GM18505 (cell line): ENCODE data around the gene FOXB1.

ENCODE experiments used
- ATAC-seq: cut with Tn5 transposase; IDR thresholded peaks from one replicate; pipeline ENCODE4 v1.9.1; 2021; ENCODE audit not compliant: unreplicated experiment
- POLR2A ChIP-seq: IDR thresholded peaks from 4 replicates; pipeline ENCODE4 v1.6.1; 2011; ENCODE audit warnings: borderline replicate concordance; ENCODE audit not compliant: insufficient read depth, insufficient read length; ENCODE audit errors: extremely low read depth

FOXB1 gene

DNA sequence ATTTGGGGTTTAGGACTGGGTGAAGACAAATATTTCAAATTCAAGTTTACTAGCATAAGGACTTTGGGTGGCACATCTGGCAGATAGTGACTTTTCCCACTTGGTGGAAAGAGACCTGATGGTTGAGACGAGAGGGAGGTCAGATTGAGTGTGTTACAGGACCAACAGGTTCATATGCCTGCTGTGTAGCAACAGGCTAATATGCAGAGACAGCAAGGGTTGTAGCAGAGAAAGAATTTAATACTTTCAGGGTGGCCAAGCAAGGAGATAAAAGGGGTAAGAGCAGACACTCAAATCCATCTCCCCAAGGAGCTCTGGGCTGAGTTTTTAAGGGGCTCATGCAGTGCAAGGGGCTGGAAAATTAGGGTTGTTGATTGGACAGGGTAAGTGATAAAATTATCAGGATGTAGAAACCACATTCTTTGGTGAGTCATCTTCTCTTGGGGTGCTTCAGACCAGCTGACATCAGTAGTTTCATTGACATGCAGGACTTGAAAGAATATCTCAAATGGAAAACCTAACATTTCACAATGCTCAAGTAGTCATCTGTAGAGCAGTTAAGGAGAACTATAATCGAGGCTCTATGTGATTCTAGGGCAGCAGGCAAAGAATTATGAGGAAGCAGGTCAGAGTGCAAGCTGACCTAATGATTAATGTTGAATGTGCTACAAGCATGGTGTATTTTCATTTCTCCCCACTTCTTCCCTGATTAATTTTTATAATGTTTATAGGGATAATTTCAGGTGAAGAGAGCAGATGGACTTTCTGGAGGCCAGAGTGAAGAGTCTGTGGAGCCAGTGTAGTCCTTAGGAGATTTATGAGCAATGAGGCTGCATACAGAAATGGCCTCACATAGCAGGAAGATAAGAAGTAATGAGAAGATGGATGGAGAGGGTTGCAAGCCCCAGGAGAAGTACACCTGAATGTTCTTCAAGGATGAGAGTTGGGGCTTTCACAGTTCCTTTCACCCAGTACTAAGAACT is 13.7 kb downstream of the FOXB1 start:
- no peak for ATAC-seq
- no peak for TF ChIP-seq POLR2A

DNA sequence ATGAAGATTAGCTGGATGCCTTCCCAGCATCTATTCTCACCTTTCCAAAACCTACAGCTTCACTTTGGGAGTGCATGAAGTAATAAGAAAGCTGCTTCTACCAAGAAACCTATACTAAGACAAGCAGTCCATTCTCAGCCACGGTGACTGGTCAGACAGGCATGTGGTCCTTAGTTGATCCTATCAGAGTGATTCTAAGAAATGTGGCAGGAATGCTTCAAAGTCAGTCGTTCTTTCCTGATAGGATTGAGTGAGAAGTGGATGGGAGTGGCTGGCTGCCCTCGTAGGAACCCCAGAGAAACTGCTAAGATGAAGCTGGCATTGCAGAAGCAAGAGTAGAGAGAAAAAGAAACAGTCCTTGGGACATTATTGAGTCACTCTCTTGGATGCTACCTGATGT is 16.6 kb downstream of the FOXB1 start:
- no peak for TF ChIP-seq POLR2A
- no peak for ATAC-seq

DNA sequence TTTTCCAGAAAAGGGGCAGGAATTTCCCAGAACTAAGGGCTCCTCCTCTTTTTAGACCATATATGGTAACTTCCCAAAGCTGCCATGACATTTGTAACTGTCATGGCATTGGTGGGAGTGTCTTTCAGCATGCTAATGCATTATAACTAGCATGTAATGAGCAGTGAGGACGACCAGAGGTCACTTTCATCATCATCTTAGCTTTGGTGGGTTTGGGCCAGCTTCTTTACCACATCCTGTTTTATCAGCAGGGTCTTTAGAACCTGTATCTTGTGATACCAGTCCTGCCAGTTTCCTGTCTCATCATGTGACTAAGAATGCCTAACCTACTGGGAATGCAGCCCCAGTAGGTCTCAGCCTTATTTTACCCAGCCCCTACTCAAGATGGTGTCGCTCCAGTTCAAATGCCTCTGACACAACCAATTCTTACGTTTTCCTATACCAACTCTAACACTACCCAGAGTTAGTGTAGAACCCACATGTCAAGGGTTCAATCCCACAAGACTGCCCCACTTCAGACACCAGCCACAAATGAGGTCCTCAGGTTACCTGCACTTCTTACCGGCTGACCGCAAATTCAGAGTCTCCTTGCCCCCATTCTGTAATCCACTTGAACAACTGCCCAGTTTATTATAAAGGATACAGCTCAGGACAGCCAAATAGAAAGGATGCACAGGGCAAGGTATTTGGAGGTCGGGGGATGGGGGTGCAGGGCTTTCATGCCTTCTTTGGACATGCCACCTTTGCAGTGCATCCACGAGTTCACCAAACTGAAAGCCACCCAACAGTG is 17.7 kb downstream of the FOXB1 start:
- no peak for ATAC-seq
- no peak for TF ChIP-seq POLR2A

DNA sequence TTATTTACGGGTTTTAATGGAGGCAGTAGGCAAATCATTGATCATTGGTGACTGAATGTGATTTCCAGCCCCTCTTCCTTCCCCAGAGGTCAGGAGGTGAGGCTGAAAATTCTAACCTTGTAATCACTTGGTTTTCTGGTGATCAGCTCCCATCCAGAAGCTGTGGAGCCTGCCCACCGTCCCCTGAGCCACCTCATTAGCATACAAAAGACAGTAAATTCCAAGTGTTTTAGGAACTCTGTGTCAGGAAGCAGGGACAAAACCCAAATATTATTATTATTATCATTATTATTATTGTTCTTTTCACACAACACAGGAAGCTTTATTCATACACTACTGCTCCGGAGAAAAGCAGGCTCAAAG is 18.2 kb downstream of the FOXB1 start:
- no peak for ATAC-seq
- TF ChIP-seq POLR2A: no peak

DNA sequence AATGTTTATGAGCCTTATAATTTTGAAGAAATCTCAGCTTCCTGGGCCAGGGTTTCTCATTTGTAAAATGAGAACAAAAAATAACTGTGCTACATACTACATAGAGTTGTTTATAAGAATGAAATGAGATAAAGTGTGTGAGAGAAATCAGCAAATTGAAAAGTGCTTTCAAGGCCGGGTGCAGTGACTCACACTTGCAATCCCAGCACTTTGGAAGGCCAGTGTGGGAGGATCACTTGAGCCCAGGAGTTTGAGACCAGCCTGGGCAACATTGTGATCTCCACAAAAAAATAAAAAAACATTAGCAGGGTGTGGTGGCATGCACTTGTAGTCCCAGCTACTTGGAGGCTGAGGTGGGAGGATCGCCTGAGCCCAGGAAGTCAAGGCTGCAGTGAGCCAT is 22.4 kb downstream of the FOXB1 start:
- no peak for TF ChIP-seq POLR2A
- ATAC-seq: no peak

DNA sequence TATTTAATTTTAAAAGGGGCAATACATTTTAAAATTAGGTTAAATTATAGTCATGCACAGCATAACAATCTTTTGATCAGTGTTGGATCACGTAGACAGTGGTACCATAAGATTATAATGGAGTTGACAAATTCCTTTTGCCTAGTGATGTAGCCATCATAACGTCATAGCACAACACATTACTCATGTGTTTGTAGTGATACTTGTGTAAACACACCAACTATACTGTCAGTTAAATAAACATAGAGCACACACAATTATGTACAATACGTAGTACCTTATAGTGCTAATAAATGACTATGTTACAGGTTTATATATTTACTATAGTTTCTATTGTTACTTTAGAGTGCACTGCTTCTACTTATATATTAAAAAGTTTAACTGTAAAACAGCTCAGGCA is 31.2 kb downstream of the FOXB1 start:
- no peak for TF ChIP-seq POLR2A
- ATAC-seq: no peak

DNA sequence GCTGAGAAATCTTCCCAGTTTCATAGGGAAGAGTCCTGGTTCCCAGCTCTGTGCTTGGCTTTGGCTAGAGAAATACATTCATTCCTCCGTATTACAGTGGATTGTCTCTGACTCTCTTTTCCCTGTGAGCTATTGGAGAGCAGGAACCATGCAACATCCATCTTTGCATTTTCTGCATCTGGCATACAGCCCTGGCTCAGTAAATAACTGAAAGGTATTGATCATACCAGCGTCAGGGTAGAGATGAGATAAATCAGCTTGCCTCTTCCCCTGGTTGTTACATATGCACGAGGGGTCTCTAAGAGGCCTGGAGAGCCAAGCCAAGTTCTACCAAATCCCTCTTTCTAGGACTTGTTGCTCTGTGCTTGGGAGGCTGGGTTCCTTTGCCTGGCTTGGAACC is 35.2 kb downstream of the FOXB1 start:
- no peak for TF ChIP-seq POLR2A
- no peak for ATAC-seq

DNA sequence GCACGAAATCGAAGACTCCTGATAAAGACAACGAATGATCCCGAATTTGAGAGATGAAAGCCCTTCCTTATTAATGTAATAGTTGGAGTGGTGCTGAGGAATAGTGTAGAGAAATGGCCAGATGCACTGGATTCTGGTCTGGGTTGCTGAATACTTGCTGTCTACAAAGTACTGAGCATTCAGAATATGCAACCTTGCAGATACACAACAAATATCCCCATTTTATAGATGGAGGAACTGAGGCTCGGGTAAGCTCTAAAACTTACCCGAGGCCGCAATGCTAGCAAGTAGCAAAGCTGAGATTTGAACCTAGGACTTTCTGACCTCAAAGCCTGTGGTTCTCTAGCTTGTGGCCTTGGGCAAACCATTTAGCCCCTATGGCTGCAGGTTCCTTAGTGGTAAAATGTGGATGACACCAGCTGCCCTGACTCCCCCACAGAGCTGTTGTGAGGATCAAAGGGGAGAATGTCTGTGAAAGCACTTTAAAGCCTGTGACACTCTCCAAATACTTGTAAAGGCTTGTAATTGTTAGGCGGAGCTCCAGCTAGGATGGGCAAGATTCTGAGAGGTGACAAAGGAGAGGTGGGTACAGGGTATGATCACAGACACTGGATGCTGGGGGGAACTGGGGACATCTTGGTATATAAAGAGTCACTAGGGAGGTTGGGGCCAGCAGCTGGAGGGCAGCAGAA is 39.8 kb downstream of the FOXB1 start:
- ATAC-seq: no peak
- no peak for TF ChIP-seq POLR2A

DNA sequence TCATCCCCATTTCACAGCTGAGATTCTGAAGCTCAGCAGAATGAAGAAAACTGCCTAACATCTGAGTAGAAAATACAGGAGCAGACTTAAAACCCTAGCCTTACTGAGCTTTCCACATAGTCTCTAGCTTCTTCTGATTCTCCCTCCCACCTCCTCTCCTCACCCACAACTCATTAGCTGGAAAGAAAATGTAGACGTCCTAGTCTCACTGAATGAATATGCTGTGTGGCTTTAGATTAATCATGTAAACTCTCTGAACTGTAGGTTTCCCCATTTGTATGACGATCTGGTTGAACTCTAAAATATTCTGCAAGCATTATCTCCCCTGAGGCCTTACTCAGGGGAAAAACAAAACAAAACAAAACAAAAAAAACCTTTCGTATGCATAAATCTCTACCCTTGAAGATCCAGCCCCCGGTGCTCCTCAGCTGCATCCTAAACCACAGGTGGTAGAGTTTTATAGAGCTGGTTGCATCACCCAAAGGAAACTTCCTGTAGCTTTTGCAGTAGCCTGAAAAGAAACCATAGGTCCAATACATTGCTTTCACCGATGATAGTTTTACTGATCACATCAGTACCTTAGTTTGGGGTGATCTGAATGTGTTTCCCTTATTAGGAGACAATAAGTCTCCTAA is 40.6 kb downstream of the FOXB1 start:
- TF ChIP-seq POLR2A: no peak
- no peak for ATAC-seq

DNA sequence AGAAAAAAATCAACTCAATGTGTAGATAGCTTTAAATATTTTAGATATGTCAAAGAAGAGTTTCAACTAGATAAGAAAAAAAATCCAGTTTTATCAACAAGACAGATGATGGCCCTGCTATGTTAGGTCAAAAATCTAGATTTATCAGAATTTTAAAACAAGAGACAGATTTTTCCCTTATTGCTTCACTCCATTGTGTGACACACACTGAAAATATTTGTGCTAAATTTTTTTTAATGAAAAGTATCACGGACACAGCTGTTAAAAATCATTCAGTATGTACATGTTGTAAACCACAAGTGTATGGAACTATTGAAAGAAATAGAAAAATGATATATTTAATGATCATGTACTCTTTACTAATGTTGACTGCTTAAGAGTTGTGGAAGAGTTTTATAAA is 43.6 kb downstream of the FOXB1 start:
- no peak for ATAC-seq

DNA sequence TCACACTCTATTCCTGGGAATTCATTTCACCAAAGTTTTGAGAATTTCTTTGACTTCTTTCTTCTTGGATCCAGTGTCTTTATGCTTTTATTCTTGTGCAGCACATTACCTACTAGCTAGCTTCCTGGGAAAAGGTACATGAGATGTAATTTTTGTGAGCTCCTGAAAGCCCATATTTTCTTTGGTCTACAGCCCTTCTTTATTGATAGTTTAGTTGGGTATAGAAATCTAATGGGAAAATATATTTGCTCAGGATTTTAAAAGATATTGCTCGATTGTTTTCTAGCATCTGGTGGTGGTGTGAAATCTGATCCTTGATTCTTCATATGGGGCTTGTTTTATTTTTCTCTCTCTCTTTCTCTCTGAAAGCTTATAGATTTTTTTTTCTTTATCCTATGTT is 45.8 kb downstream of the FOXB1 start:
- ATAC-seq: no peak
- no peak for TF ChIP-seq POLR2A

More for the DNA sequence above, 43.6 kb downstream of the FOXB1 start:
- no peak for TF ChIP-seq POLR2A

DNA sequence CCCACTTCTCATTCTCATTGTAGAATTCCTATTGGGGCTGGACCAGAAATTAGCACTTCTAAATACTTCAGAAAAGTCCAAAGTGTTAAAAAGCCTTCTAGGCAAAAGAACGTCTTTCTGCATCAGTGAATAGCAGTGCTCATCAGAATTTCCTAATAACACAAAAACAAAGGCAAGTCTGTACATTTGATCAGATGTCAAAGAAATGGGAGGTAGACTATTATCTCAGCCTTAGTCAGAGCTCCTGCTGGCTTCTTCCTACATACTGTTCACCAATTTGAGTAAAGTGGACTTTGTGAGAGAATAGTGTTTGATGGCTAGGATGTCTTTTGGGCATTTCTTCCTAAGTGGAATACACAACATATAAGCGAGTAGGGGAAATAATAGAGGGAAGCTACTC is 48.7 kb downstream of the FOXB1 start:
- ATAC-seq: no peak
- TF ChIP-seq POLR2A: no peak

DNA sequence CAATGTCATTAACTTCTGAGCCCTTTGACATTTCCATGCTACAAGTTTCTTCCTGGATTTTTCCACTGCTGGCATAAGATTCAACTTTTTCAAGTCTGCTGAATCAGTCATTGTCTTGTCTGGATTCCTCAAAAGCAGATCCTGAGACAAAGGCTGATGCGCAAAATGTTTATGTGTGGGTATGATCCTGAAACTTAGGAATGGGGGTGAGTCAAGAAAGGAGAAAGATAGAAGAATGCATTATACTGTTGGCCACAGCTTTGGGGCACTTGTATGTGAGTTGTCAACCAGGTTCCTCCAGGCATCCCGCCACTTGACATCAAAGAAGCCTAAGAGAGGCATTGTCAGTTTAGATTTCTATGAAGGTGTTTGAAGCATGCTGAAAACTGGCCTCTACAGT is 50.4 kb downstream of the FOXB1 start:
- ATAC-seq: no peak
- TF ChIP-seq POLR2A: no peak
